GM21529 (cell line): Measurements from ENCODE around the gene CD68.

ENCODE experiments used
- ATAC-seq: cut with Tn5 transposase; IDR thresholded peaks from one replicate; pipeline ENCODE4 v1.9.1; 2021; ENCODE audit not compliant: unreplicated experiment

Gene CD68, protein sequence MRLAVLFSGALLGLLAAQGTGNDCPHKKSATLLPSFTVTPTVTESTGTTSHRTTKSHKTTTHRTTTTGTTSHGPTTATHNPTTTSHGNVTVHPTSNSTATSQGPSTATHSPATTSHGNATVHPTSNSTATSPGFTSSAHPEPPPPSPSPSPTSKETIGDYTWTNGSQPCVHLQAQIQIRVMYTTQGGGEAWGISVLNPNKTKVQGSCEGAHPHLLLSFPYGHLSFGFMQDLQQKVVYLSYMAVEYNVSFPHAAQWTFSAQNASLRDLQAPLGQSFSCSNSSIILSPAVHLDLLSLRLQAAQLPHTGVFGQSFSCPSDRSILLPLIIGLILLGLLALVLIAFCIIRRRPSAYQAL

DNA sequence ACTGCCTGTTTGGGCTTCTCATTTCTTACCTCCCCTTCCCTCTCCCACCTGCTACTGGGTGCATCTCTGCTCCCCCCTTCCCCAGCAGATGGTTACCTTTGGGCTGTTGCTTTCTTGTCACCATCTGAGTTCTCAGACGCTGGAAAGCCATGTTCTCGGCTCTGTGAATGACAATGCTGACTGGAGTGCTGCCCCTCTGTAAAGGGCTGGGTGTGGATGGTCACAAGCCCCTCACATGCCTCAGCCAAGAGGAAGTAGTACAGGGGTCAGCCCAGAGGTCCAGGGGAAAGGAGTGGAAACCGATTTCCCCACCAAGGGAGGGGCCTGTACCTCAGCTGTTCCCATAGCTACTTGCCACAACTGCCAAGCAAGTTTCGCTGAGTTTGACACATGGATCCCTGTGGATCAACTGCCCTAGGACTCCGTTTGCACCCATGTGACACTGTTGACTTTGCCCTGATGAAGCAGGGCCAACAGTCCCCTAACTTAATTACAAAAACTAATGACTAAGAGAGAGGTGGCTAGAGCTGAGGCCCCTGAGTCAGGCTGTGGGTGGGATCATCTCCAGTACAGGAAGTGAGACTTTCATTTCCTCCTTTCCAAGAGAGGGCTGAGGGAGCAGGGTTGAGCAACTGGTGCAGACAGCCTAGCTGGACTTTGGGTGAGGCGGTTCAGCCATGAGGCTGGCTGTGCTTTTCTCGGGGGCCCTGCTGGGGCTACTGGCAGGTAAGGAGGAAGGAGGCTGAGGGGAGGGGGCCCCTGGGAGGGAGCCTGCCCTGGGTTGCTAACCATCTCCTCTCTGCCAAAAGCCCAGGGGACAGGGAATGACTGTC, at the start of gene CD68:
Gene CD68, plus strand, starts transcription at position 638 of the 833 bp plus-strand sequence. Its CDS starts 40 bp downstream, at position 678.
- peak; percentile 54 for ATAC-seq

DNA sequence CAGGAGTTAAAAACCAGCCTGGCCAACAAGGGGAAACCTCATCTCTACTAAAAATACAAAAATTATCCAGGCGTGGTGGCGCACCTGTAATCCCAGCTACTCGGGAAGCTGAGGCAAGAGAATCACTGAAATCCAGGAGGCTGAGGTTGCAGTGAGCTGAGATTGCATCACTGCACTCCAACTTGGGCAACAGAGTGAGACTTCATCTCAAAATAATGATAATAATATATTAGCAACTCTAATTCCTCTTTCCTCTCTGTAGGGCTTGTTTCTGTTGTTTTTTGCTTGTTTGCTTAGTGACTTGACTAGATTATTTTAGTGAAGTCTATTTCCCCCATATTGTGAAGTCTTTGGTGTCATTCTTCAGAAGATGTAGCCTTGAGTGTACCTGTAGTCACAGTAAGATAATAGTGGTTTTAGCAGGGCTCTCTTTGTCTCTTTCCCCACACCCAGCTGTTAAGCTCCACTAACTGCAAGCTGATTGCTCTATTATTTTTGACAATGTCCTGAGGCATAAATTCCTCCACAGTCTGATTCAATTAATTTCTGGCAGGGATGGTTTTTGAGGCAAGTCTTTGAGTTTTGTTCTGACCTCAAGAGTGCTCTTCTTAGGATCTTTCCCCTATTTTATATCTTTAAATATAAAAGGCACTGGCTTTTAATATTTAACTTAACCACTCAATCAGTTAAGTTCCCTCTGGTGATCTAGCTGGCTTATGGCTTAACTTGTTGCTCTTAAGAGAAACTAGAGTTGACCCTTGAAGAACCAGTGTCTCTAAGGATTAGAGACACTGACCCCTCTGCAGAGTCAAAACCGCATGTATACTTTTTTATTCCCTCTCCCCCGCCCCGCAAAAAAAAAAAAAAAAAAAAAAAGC, 49.2 kb upstream of the CD68 start:
- ATAC-seq = no peak

DNA sequence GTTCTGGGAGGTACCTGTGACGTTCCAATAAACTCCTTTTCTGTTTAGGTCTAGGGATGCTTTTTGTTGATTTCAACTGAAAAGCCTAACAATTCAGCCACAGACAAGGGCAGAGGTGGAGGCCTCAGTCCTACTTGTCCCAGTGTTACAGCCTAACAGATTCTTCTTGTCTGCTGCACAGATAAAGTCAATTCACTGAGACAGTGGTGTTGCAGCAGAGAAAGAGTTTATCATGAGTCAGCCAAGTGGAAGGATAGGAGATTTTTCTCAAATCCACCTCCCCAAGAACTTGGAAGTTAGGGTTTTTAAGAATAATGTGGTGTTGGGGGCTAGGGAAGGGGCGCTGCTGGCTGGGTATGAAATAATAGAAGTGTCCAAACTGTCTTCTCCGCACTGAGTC, 41.4 kb upstream of the CD68 start:
- ATAC-seq = no peak

DNA sequence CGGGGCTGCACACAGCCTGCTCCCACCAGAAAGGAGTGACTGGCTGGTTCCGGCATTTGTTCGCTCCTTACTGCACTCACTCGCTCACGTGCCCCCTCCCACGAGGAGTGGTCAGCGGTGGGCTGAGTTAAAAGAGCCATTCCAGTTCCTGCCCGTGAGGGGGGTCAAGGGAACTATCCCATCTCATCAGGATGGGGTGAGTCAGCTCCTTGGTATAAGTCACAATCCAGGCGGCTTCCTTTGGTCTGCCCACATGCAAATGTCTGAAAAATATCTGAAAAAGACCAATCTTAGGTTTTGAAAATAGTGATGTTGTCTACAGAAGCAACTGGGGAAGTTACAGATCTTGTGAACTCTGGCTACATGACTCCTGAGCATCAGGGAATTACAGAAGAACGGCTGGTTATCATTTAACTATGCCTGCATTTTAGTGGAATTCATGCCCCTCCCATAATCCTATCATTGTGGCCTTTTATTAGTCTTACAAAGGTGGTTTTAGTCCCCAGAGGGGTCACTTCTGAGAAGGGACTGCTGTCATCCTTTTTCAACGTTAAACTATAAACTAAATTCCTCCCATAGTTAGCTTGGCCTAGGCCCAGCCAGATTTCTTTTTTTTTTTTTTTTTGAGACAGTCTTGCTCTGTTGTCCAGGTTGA, 40.4 kb upstream of the CD68 start:
- no peak for ATAC-seq

DNA sequence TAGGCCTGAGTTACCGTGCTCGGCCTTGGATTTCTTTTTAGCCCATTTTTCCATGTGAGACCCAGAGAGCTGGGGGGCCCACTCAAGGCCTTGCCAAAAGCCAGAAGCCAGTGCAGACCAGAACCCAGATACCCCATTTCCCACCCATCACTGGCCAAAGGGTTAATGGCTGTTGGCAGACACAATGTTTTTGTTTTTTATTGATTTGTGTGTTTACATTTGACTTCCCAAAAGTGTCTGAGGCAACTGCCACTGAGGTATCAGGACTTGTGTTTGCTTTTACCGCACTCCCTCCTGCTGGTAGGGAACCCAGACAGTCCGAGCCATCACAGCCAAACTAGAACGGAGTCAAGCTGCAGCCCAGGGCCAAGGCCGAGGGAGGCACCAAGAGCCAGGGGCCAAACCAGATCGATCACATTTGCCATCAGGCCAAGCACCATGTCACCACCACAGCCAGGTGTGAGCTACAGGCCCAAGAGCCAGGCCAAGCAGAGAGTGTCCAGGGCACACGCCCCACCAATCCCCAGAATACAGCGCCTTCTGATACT, 38.3 kb upstream of the CD68 start:
- no peak for ATAC-seq

DNA sequence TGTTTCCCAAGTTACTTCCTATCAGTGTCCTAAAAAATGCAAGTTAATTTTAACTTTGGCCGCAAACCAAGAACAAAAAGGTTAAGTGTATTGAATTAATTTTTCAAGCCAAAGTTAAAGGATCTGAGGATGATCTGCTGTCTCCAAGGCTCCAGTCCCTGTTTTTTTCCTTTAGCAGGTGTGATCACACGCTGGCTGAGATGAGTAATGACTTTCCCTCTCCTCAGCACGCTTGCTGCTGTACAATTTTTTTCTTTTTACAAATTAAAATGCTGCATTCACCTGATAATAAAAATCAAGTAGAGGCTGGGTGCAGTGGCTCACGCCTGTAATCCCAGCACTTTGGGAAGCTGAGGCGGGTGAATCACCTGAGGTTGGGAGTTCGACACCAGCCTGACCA, 34.5 kb upstream of the CD68 start:
- ATAC-seq = no peak

DNA sequence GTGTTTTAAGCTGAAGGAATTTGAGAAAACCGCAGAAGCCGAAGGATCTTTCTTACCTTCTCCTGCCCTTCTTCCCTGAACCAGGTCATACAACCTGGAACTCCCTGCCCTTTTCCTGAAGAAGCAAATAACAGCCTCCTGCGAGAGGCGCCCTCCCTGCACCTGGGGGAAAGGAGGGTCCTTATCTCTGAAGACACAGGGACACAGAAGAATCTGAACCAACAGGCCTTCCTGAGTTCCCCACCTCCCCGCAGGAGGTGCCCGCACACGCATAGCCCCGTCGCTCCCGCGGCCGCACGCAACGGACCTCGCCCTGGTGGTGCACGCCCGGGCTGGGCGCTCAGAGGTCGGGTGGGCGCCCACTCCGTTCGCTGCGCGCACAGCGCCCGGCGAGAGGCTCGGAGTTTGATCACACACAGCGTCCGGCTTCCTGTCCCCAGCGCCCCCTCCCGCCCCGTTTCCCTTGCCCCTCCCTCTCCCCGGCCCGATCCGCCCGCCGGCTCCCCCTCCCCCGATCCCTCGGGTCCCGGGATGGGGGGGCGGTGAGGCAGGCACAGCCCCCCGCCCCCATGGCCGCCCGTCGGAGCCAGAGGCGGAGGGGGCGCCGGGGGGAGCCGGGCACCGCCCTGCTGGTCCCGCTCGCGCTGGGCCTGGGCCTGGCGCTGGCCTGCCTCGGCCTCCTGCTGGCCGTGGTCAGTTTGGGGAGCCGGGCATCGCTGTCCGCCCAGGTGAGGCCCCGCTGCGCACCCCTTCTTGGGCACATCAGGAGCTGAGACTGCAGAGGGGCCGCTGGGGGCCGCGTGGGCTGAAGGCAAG, 30.6 kb upstream of the CD68 start, which contains the start of gene TNFSF12:
Gene TNFSF12, plus strand, starts transcription at position 474 of the 816 bp plus-strand sequence. Its CDS starts 96 bp downstream, at position 570.
- no peak for ATAC-seq

DNA sequence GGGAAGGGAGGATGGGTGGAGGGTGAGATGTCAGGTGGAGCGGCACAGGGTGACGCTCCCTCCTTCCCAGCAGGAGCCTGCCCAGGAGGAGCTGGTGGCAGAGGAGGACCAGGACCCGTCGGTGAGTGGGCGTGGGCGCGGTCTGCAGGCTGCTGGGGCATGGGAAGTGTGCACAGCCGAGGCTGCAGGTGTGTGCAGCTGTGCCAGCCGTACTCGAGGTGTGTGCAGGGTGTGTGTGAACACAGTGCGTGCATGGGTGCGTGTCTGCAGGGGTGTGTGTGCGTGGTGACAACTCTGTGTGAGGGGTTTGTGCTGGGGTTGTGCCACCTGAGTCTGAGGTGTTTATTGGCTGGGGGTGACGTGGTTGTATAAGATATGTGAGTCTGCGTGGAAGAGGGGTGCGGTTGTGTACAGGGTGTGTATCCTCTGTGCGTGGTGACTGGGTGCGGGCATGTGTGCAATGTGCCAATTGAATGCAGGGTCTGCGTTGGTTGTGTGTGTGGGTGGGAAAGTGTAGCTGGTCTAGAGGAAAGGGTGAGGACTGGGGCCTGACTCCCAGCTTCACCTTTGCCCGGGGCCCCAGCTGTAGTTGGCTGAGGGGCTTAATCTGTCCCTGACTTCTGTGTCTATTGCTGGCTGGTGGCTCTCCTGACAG, 29.9 kb upstream of the CD68 start:
- ATAC-seq = no peak

DNA sequence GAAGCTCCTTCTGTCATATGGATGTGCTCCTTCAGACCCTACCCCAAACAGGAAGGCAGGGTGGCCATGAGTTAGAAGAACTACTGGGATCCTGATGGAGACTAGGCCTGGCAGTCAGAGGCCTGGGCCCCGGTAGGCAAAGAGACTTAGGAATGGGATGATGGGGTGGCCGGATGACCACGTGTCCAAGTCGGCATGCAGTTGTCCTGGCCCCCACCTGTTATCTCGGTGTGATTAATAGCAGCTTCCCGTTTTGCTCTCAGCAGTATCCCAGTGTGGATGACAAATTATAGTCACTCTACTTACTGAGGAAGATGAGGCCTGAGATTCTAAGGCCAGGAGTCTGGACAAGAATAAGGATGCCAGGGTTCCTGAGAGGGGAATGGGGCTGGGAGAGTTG, 29.1 kb upstream of the CD68 start:
- ATAC-seq = no peak

DNA sequence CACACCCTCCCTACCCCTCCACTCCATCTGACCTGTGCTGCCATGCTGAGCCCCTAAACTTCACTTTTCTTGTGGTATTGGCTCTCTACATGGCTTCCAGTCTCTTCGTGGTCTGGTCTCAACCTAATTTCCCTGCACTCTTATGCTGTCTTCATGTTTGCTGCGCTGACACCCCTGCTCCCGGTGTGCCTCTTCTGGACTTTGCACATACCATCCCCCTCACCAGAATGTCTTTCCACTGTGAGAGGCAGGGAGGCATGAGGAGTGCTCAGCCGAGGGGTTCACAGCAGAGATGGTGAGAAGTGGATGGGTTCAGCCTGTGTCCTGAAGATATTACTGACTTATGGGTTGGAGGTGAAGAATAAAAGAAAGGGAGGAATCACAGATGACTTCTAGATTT, 28.0 kb upstream of the CD68 start:
- no peak for ATAC-seq

DNA sequence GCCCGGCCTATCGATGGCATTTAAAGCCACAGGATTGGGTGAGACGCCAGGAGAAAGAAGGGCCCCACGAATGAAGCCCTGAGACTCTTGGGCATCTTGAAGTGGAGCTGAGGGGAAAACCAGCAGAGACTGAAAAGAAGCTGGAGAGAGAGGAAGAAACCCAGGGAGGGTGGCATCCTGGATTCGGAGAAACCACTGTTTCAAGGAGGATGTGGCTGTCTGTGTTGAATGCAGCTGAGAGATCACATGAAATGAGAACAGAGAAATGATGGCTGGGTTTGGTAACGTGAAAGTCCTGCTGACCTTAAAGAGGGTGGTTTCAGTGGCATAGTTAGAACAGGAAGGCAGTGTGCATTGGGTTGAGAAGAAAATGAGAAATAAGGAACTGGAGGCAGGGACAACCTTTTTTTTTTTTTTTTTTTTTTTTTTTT, 26.8 kb upstream of the CD68 start:
- peak; percentile 69 for ATAC-seq

DNA sequence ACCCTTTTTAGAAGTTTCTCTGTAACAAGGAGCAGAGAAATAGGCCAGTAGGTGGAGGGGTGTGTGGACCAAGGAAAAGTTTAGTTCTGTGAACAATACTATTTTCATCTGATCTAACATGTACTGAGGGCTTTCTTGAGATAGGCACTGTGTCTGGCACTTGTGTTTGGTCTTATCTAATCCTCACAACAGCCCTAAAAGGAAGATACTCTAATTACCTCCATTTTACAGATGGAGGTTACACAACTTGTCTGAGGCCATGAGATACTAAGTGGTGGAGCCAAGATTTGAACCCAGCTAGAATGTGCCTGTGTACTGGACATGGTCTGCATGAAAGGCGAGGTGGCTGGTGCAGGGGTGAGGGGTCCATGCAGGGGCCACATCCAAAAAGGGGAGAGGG, 26.1 kb upstream of the CD68 start:
- no peak for ATAC-seq

DNA sequence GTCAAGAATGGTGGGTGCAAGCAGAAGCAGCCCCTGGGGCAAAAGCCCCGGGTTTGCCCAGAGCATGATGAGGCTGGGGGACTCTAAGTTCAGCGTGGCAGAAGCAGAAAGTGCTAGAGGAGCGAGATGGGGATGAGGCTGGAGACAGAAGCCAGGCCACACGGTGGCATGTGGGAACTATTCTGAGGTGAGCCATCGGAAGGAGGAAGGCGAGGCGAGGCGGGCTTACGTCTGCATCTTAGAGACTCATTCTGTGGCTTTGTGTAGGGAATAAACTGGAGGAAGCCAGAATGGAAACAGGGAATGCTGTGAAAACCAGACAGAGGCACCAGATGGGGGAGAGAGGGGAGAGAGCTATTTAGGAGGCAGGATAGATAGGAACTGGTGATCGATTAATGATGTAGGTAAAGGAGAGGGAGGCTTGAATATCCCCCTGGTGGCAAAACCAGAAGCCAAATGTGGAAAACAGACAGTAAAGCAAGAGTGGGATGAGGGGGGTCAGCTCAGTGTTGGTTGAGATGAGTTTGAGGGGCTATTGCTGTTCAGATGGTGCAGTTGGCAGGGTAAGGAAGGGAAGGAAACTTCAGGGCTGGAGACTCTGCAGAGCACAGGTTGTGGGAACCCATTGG, 24.0 kb upstream of the CD68 start:
- no peak for ATAC-seq

DNA sequence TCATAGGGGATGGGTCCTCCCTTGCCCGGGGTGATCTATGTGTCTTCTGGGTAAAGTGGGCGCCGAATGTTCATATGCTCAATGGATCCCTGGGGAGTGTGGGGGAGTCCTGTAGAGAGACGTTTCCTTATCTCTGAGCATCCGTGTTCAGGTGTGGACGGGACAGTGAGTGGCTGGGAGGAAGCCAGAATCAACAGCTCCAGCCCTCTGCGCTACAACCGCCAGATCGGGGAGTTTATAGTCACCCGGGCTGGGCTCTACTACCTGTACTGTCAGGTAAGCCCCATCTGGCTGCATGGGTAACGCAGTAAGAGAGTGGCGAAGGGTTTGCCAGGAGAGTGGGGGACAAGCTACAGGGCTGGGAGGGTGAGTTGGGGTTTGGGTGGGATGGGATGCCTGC, 22.8 kb upstream of the CD68 start:
- ATAC-seq = no peak

DNA sequence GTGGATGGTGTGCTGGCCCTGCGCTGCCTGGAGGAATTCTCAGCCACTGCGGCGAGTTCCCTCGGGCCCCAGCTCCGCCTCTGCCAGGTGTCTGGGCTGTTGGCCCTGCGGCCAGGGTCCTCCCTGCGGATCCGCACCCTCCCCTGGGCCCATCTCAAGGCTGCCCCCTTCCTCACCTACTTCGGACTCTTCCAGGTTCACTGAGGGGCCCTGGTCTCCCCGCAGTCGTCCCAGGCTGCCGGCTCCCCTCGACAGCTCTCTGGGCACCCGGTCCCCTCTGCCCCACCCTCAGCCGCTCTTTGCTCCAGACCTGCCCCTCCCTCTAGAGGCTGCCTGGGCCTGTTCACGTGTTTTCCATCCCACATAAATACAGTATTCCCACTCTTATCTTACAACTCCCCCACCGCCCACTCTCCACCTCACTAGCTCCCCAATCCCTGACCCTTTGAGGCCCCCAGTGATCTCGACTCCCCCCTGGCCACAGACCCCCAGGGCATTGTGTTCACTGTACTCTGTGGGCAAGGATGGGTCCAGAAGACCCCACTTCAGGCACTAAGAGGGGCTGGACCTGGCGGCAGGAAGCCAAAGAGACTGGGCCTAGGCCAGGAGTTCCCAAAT, 22.2 kb upstream of the CD68 start:
- ATAC-seq = no peak

DNA sequence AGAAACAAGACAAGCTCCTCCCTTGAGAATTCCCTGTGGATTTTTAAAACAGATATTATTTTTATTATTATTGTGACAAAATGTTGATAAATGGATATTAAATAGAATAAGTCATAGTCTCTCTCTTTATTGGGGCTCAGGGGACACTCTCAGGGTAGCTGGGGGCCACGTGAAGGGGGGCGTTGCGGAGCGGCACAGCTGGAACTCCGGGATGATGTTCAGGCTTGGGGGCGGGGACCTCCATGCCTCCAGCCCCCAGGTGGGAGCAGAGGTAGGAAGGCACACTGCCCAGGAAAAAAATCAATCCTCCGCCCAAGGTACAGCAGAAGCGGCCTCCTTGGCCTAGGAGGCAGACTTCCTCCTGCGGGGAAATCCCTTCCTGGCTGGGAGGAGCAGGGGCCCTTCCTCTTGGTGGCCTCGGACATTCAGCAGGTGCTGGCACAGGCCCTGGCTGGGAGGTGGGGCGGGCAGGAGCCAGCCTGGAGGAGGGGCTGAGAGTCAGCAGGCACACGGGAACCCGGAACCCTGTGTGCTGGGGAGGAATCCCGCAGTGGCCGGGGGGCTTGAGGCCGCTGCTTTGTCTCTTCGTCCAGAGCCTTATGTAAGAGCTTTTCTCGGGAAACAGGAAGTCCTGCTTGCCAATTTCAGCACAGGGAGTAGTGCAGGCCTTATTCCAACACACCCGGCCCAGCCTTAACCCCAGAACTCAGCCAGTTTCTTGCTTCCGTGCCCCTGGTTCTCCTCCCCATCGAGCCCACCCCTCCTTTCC, 21.5 kb upstream of the CD68 start:
- no peak for ATAC-seq

DNA sequence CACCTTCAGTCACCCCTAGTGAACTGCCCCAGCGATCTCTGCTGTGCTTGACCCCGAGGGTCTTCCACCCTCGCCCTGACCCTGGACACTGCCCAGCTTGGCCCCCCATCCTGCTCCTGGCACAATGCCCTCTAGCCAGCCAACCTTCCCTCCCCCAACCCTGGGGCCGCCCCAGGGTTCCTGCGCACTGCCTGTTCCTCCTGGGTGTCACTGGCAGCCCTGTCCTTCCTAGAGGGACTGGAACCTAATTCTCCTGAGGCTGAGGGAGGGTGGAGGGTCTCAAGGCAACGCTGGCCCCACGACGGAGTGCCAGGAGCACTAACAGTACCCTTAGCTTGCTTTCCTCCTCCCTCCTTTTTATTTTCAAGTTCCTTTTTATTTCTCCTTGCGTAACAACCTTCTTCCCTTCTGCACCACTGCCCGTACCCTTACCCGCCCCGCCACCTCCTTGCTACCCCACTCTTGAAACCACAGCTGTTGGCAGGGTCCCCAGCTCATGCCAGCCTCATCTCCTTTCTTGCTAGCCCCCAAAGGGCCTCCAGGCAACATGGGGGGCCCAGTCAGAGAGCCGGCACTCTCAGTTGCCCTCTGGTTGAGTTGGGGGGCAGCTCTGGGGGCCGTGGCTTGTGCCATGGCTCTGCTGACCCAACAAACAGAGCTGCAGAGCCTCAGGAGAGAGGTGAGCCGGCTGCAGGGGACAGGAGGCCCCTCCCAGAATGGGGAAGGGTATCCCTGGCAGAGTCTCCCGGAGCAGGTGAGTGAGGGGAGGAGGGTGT, 20.7 kb upstream of the CD68 start, which contains the start of gene TNFSF13:
Gene TNFSF13, plus strand, starts transcription at position 207 of the 776 bp plus-strand sequence. Its CDS starts 290 bp downstream, at position 497.
- ATAC-seq = no peak
